ENCODE data around the gene FPGS. TPM values are rescaled to one million over a fixed set of nuclear protein-coding genes. Genes with fewer than 3 reads are reported as not detected.

The FPGS gene, protein sequence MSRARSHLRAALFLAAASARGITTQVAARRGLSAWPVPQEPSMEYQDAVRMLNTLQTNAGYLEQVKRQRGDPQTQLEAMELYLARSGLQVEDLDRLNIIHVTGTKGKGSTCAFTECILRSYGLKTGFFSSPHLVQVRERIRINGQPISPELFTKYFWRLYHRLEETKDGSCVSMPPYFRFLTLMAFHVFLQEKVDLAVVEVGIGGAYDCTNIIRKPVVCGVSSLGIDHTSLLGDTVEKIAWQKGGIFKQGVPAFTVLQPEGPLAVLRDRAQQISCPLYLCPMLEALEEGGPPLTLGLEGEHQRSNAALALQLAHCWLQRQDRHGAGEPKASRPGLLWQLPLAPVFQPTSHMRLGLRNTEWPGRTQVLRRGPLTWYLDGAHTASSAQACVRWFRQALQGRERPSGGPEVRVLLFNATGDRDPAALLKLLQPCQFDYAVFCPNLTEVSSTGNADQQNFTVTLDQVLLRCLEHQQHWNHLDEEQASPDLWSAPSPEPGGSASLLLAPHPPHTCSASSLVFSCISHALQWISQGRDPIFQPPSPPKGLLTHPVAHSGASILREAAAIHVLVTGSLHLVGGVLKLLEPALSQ
- 44.8 to 50.7 TPM (median 47.6 TPM) in 5 replicates for total RNA-seq (2022; extraction: Qiagen RNA extraction; ENCODE audit: low read depth)

GRCh38 chr9:127802576-127803443, at the start of gene FPGS:
FPGS (plus strand) TSS chr9:127802882; CDS start chr9:127802925, 43 bp downstream.

DNA sequence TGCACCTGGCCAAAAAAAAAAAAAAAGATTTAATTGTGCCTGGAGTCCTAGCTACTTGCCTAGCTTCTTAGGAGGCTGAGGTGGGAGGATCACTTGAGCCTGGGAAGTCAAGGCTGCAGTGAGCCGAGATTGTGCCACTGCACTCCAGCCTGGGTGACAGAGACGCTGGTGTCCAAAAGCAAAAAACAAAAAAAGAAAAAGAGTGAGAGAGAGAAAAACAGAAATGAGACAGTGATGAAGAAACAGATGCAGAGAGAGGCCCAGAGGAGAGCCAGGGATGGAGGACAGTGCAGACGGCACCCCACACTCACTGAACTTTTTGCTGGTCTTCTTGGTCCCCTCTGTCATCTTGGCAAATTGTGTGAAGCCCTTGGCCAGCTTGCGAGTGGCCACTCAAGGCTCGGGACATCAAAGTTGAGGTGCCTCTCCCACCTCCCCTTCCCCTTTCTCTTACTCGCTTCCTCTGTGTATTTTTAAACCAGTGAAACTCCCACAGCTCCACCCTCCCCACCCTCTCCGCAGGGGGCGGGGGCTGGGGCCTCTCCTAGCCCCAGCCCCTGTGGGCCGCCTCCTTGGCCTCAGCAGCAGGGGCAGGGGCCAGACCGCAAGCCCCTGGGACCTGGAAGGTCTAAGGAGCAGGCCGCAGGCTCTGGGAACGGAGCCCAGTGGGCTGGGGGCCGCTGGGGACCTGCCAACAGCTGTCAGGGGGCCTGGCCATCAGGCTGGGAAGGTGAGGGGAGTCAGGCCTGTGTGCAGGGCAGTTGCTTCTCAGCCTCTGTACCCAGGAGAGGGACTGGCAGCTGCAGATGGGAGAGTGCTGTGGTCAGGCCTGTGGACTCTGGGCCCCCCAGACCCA, 24.2 kb upstream of the FPGS start, which contains the start of gene SH2D3C:
TSS of gene SH2D3C (minus strand) at position 387 of the 856 bp plus-strand sequence. CDS start at position 348, 39 bp downstream.

DNA sequence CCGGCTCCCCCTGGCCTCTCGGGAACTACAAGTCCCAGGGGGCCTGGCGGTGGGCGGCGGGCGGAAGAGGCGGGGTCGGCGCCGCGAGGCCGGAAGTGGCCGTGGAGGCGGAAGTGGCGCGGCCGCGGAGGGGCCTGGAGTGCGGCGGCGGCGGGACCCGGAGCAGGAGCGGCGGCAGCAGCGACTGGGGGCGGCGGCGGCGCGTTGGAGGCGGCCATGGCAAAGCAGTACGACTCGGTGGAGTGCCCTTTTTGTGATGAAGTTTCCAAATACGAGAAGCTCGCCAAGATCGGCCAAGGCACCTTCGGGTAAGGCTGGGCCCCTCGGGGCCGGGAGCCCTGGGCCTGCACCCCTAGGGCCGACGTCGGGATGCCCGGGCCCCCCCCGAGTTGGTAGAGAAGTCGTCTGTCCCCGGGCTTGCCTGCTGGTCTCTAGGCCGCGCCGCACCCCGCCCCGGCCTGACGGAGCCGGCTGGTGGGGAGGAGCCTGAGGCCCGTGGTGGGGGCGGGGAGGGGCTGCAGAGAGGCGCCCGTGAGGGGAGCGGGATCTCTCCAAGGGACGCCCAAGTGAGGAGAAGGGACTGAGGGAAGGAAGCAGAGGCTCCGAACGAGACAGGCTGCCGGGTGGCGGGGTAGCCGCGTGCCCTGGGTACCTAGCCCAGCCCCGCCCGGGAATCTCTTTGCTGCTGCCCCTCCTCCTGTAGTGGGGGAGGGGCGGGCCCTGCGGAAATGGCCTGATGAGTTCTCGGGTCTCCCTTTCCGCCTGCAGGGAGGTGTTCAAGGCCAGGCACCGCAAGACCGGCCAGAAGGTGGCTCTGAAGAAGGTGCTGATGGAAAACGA, 16.5 kb upstream of the FPGS start, which contains the start of gene CDK9:
TSS of gene CDK9 (plus strand) at position 102 of the 840 bp plus-strand sequence. CDS start at position 217, 115 bp downstream.

GRCh38 chr9:127854184-127854806, 51.6 kb downstream of the FPGS start, which contains the start of gene ENG:
ENG (minus strand) TSS chr9:127854658; CDS start chr9:127854355, 303 bp downstream.

Other genes with a start within 250 kb of the FPGS start
- 12.9 to 17.7 TPM (median 16.8 TPM) in 5 replicates for gene STXBP1, start 190.6 kb upstream of the FPGS start, total RNA-seq (2022; extraction: Qiagen RNA extraction; ENCODE audit: low read depth)
- gene CFAP157, start 95.9 kb upstream of the FPGS start, total RNA-seq (2022; extraction: Qiagen RNA extraction; ENCODE audit: low read depth) = not detected in 5 replicates
- 14.7 to 19.9 TPM (median 18.1 TPM) in 5 replicates for gene PTRH1, start 87.2 kb upstream of the FPGS start, total RNA-seq (2022; extraction: Qiagen RNA extraction; ENCODE audit: low read depth)
- 0.08 TPM in 1 of 5 replicates, not detected in the others for gene TTC16, start 86.8 kb upstream of the FPGS start, total RNA-seq (2022; extraction: Qiagen RNA extraction; ENCODE audit: low read depth)
- 11.0 to 15.1 TPM (median 14.4 TPM) in 5 replicates for gene TOR2A, start 67.6 kb upstream of the FPGS start, total RNA-seq (2022; extraction: Qiagen RNA extraction; ENCODE audit: low read depth)
- gene SH2D3C, start 24.2 kb upstream of the FPGS start, total RNA-seq (2022; extraction: Qiagen RNA extraction; ENCODE audit: low read depth) = 0.06 to 0.07 TPM in 2 of 5 replicates, not detected in the others
- gene CDK9, start 16.8 kb upstream of the FPGS start, total RNA-seq (2022; extraction: Qiagen RNA extraction; ENCODE audit: low read depth) = 43.2 to 45.6 TPM (median 44.8 TPM) in 5 replicates
- gene ENG, start 51.8 kb downstream of the FPGS start, total RNA-seq (2022; extraction: Qiagen RNA extraction; ENCODE audit: low read depth) = 0.12 to 0.29 TPM (median 0.16 TPM) in 5 replicates
- gene AK1, start 74.8 kb downstream of the FPGS start, total RNA-seq (2022; extraction: Qiagen RNA extraction; ENCODE audit: low read depth) = 43.0 to 83.4 TPM (median 76.2 TPM) in 5 replicates
- gene ST6GALNAC6, start 96.7 kb downstream of the FPGS start, total RNA-seq (2022; extraction: Qiagen RNA extraction; ENCODE audit: low read depth) = 17.8 to 24.7 TPM (median 20.3 TPM) in 5 replicates
- gene ST6GALNAC4, start 114.2 kb downstream of the FPGS start, total RNA-seq (2022; extraction: Qiagen RNA extraction; ENCODE audit: low read depth) = 13.8 to 20.6 TPM (median 18.1 TPM) in 5 replicates
- 1.3 to 3.3 TPM (median 1.8 TPM) in 5 replicates for gene PIP5KL1, start 127.9 kb downstream of the FPGS start, total RNA-seq (2022; extraction: Qiagen RNA extraction; ENCODE audit: low read depth)
- 36.4 to 43.7 TPM (median 41.9 TPM) in 5 replicates for gene DPM2, start 135.0 kb downstream of the FPGS start, total RNA-seq (2022; extraction: Qiagen RNA extraction; ENCODE audit: low read depth)
- gene EEIG1, start 178.1 kb downstream of the FPGS start, total RNA-seq (2022; extraction: Qiagen RNA extraction; ENCODE audit: low read depth) = 45.8 to 67.1 TPM (median 58.6 TPM) in 5 replicates

Data from A549 treated with GW870086 at 1 μM for 4 hours (cell line).